ENCODE measurements around the gene BARX1. TPM values are rescaled to one million over a fixed set of nuclear protein-coding genes. Genes with fewer than 3 reads are reported as not detected.
"Not testable (repeated sequence)": the region's sequence is repeated elsewhere in the genome, so short reads cannot be mapped to it uniquely, and the experiment has no call there.

The BARX1 gene
- polyA plus RNA-seq, 6 donors from 2014 or later, result not detected

DNA sequence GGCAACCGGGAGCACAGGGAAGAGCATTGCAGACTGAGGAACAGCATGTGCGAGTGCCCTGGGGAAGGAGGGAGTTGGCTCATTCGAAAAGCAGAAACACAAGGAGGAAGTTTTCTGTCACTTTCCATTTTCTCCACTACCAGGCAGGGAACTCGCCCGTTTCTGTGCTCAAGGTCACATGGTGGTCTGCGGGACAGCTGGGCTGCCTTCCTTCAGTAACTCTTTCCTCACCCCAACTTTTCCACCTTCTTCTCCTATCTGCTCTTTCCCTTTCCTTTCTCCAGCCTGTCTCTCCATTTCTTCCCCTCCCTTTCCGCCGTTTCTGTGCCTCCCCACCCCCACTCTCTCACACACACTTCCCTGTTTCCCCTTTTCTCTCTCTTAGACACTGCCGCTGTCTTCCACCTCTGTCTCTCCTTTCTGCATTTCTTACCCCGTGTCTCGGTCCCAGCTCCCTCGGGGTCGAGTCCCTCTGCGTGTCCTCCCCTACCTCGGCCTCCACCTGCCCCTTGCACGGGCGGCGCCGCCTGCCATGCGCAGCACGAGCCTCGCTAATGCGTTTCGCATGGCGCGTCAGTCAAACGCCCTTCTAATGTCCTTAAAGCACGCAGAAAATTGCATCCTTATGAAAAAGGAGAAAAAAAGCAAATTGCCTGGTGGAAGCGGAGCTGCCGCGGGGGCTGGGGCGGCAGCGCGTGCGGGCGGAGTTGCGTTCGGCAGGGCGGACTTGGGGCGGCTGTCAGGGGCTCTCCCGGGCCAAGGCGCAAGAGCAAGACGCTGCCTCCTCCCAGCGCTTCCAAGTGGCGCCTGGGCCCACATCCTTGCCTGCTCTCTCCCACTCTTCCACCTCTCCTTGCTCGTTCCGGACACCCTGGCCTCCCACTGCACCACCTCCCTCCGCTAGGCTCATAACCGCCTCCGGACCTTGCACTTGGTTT is 9.5 kb downstream of the BARX1 start:
- Mint-ChIP-seq H3K36me3 (peaks cover 0 to 29% of the 10 kb centered on the region in 2 donors), H3K27ac (peak overlapping the region in 2 of 6 donors; percentile 21 to 47), H3K4me1 (peaks cover 25 to 34% (median 28%) of the 10 kb centered on the region in 3 donors), H3K9me3 (peaks cover 0 to 9% (median 3%) of the 10 kb centered on the region in 7 donors), H3K4me3 (peak overlapping the region; percentile 60 to 91 (median 79)), H3K27me3 (peaks cover 64 to 95% (median 94%) of the 10 kb centered on the region in 3 donors)
- DNase-seq (no peak), ATAC-seq (ENCODE audit: low read depth in 2 of 2) (no peak)

DNA sequence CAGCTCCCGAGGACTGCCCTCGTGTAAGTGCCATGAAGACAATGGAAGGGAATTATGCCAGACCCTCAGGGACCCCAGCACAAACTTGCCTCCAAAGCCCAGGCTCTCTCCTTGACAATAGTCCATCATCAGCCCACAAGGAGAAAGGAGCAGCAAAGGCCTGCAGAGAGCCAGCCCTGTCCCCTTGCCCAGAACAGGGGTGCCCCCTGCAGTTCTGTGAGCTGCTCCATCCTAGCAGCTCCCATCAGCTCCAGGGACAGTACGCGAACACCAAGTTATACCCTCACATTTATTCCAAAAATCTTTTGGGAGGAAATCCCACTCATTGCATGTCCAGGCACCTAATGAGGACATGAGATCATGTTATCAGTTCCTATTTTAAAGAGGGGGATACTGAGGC is 11.1 kb downstream of the BARX1 start:
- no peak for ATAC-seq (ENCODE audit: low read depth in 2 of 2)
- peaks cover 0 to 12% (median 5%) of the 10 kb centered on the region in 7 donors for H3K9me3 Mint-ChIP-seq
- peaks cover 61 to 90% (median 87%) of the 10 kb centered on the region in 3 donors for H3K27me3 Mint-ChIP-seq
- H3K27ac Mint-ChIP-seq, result no peak overlapping the region
- DNase-seq, result no peak
- no peak overlapping the region for H3K4me3 Mint-ChIP-seq
- peaks cover 0 to 23% of the 10 kb centered on the region in 2 donors for H3K36me3 Mint-ChIP-seq
- H3K4me1 Mint-ChIP-seq, result peaks cover 17 to 27% (median 18%) of the 10 kb centered on the region in 3 donors

DNA sequence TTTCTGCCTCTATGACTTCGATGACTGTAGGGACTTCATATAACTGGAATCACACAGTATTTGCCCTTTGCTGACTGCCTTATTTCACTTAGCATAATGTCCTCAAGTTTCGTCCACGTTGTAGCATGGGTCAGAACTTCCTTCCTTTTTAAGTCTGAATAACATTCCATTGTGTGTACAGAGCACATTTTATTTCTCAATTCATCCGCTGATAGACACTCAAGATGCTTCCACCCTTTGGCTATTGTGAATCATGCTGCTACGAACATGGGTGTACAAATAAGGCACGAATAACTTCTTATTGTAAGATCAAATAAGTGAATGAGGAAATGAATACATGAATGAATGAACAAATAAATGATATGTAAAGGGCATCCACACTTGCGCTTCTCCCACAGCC is 13.0 kb downstream of the BARX1 start:
- H3K4me3 Mint-ChIP-seq, result no peak overlapping the region
- H3K27ac Mint-ChIP-seq, result no peak overlapping the region
- ATAC-seq (ENCODE audit: low read depth in 2 of 2), result no peak
- H3K9me3 Mint-ChIP-seq, result peaks cover 0 to 12% (median 6%) of the 10 kb centered on the region in 7 donors
- peaks cover 0 to 23% of the 10 kb centered on the region in 2 donors for H3K36me3 Mint-ChIP-seq
- peaks cover 17 to 20% (median 18%) of the 10 kb centered on the region in 3 donors for H3K4me1 Mint-ChIP-seq
- peaks cover 63 to 86% (median 82%) of the 10 kb centered on the region in 3 donors for H3K27me3 Mint-ChIP-seq
- no peak for DNase-seq

- peaks cover 56 to 81% (median 79%) of the 10 kb centered on the region in 3 donors for H3K27me3 Mint-ChIP-seq
- no peak for ATAC-seq (ENCODE audit: low read depth in 2 of 2)
- no peak overlapping the region for H3K4me3 Mint-ChIP-seq
- peaks cover 0 to 12% (median 6%) of the 10 kb centered on the region in 7 donors for H3K9me3 Mint-ChIP-seq
- DNase-seq, result no peak
- no peak overlapping the region for H3K27ac Mint-ChIP-seq
- peaks cover 16 to 17% (median 16%) of the 10 kb centered on the region in 3 donors for H3K4me1 Mint-ChIP-seq
- H3K36me3 Mint-ChIP-seq, result peaks cover 0 to 22% of the 10 kb centered on the region in 2 donors
Measured at GRCh38 chr9:93941493-93941892, 13.7 kb downstream of the BARX1 start.

GRCh38 chr9:93940951-93941350 is 14.2 kb downstream of the BARX1 start:
- DNase-seq (no peak), ATAC-seq (ENCODE audit: low read depth in 2 of 2) (no peak)
- Mint-ChIP-seq H3K36me3 (peaks cover 0 to 16% of the 10 kb centered on the region in 2 donors), H3K4me1 (peaks cover 10 to 11% (median 11%) of the 10 kb centered on the region in 3 donors), H3K27ac (no peak overlapping the region), H3K4me3 (no peak overlapping the region), H3K9me3 (peaks cover 0 to 10% (median 6%) of the 10 kb centered on the region in 7 donors), H3K27me3 (peaks cover 52 to 79% (median 74%) of the 10 kb centered on the region in 3 donors)

- H3K27ac Mint-ChIP-seq; DNase-seq; H3K36me3 Mint-ChIP-seq; H3K4me1 Mint-ChIP-seq; ATAC-seq (ENCODE audit: low read depth in 2 of 2); H3K9me3 Mint-ChIP-seq; H3K4me3 Mint-ChIP-seq: not testable (repeated sequence)
- peaks cover 42 to 70% (median 66%) of the 10 kb centered on the region in 3 donors for H3K27me3 Mint-ChIP-seq
Measured at GRCh38 chr9:93939589-93939988, 15.6 kb downstream of the BARX1 start.

GRCh38 chr9:93937193-93937592 is 18.0 kb downstream of the BARX1 start:
- no peak for ATAC-seq (ENCODE audit: low read depth in 2 of 2)
- Mint-ChIP-seq H3K36me3 (peaks cover 0 to 8% of the 10 kb centered on the region in 2 donors), H3K27ac (no peak overlapping the region), H3K9me3 (peaks cover 0 to 8% (median 2%) of the 10 kb centered on the region in 7 donors), H3K4me3 (no peak overlapping the region), H3K27me3 (peaks cover 34 to 68% (median 66%) of the 10 kb centered on the region in 3 donors), H3K4me1 (no peaks in the 10 kb centered on the region)
- no peak for DNase-seq

- DNase-seq (no peak), ATAC-seq (ENCODE audit: low read depth in 2 of 2) (no peak)
- H3K4me1 Mint-ChIP-seq, result peaks cover 0 to 5% (median 0%) of the 10 kb centered on the region in 3 donors
- H3K27me3 Mint-ChIP-seq, result peaks cover 36 to 77% (median 73%) of the 10 kb centered on the region in 3 donors
- H3K4me3 Mint-ChIP-seq, result no peak overlapping the region
- peaks cover 0 to 9% of the 10 kb centered on the region in 2 donors for H3K36me3 Mint-ChIP-seq
- H3K9me3 Mint-ChIP-seq, result peaks cover 0 to 8% (median 2%) of the 10 kb centered on the region in 7 donors
- H3K27ac Mint-ChIP-seq, result no peak overlapping the region
Measured at GRCh38 chr9:93931905-93932304, 23.2 kb downstream of the BARX1 start.

DNA sequence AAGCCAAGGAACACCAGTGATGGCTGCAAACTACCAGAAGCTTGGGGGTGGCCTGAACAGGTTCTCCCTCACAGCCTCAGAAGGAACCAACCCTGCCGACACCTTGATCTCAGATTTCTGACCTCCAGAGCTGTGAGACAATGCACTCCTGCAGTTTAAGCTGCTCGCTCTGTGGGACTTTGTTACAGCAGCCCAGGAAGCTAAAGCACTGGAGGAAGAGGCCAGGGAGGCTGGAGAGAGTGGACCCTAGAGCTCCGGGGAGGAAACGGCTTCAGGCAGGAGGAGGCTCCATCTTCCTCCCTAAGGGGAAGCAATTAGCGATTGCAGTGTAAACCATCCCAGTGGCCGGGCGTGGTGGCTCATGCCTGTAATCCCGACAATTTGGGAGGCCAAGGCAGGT is 25.1 kb downstream of the BARX1 start:
- peaks cover 0 to 16% (median 5%) of the 10 kb centered on the region in 7 donors for H3K9me3 Mint-ChIP-seq
- no peak overlapping the region for H3K4me3 Mint-ChIP-seq
- peaks cover 41 to 87% (median 79%) of the 10 kb centered on the region in 3 donors for H3K27me3 Mint-ChIP-seq
- ATAC-seq (ENCODE audit: low read depth in 2 of 2) (no peak), DNase-seq (no peak)
- H3K27ac Mint-ChIP-seq, result no peak overlapping the region
- peaks cover 0 to 11% of the 10 kb centered on the region in 2 donors for H3K36me3 Mint-ChIP-seq
- peaks cover 0 to 5% (median 0%) of the 10 kb centered on the region in 3 donors for H3K4me1 Mint-ChIP-seq

- Mint-ChIP-seq H3K36me3 (peaks cover 0 to 11% of the 10 kb centered on the region in 2 donors), H3K27ac (no peak overlapping the region), H3K27me3 (peaks cover 39 to 80% (median 73%) of the 10 kb centered on the region in 3 donors), H3K9me3 (peaks cover 0 to 16% (median 5%) of the 10 kb centered on the region in 7 donors), H3K4me1 (peaks cover 0 to 5% (median 0%) of the 10 kb centered on the region in 3 donors), H3K4me3 (no peak overlapping the region)
- no peak for DNase-seq
- no peak for ATAC-seq (ENCODE audit: low read depth in 2 of 2)
Measured at GRCh38 chr9:93929231-93929630, 25.9 kb downstream of the BARX1 start.

DNA sequence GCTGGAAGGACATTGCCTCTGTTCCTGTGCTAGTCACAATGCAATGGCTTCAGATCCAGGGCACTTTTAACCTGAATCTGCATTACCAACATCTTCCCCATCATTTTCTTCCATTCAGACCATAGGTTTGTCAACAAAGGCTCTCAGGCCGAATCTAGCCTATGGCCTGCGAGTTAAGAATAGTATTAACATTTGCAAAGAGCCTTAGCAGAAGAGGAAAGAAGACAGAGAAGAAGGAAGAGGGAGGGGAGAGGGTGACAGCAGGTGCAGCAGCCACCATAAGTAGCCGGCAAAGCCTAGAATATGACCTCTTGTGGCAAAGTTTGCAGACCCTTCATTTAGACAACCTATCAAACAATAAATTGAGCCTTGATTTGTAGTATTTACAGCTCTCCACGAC is 32.6 kb downstream of the BARX1 start:
- no peak for DNase-seq
- ATAC-seq (ENCODE audit: low read depth in 2 of 2), result no peak
- peaks cover 13 to 53% (median 35%) of the 10 kb centered on the region in 3 donors for H3K27me3 Mint-ChIP-seq
- H3K4me3 Mint-ChIP-seq, result no peak overlapping the region
- peaks cover 0 to 9% of the 10 kb centered on the region in 2 donors for H3K36me3 Mint-ChIP-seq
- H3K27ac Mint-ChIP-seq, result no peak overlapping the region
- peaks cover 0 to 15% (median 3%) of the 10 kb centered on the region in 7 donors for H3K9me3 Mint-ChIP-seq
- no peaks in the 10 kb centered on the region for H3K4me1 Mint-ChIP-seq

DNA sequence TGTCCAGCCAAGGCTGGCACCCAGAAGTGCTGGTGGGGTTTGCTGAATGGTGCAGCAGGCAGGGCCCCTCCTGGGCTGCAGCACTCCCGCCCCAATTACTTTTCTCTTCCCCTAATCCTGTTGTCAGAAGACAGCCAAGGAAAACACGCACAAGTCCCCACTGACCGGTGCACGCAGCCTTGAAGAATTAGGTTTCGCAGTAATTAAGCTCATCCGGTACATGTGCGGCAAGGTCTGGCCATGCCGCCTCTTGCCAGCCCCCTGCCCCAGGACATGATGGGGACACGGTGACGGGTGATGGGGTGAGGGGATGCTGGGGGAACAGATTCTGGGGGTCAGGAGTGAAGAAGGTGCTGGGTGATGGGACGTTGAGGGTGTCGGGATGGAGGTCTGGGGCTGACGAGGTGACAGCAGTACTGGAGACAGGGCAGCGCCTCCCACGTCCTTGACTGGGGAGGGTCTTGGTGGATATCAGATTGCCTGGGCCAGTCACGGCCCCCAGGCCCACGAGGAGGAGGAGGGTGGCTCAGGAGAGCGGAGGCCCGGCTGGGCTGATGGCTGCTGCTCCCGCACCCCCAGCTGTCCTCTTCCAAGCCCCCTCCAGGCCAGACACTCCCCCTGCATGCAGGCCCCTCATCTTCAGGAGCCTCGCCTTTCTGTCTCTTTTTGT is 34.9 kb downstream of the BARX1 start:
- peaks cover 0 to 2% (median 0%) of the 10 kb centered on the region in 7 donors for H3K9me3 Mint-ChIP-seq
- ATAC-seq (ENCODE audit: low read depth in 2 of 2), result no peak
- H3K4me1 Mint-ChIP-seq, result no peaks in the 10 kb centered on the region
- H3K4me3 Mint-ChIP-seq, result no peak overlapping the region
- H3K27me3 Mint-ChIP-seq, result peaks cover 4 to 34% (median 22%) of the 10 kb centered on the region in 3 donors
- peak overlapping the region in 1 of 6 donors; percentile 32 for H3K27ac Mint-ChIP-seq
- DNase-seq, result no peak
- H3K36me3 Mint-ChIP-seq, result no peaks in the 10 kb centered on the region

DNA sequence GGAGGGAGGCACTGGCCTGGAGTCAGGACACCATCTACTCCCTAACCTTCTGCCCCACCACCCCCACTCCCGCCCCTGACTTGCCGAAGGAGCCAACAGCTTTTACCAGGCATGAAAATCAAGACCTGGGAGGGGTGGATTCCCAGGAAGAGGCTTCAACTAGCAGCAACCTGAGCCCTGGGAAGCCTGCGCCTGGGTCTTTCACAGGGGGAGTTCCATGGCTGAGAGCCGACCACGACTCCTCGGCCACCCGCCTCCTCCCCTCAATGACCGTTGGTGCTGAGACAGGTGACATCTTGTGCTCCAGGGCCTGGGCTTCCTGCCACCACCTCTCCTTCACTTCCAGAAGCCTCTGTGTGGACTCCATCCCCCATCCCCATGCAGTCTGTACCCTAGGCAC is 37.1 kb downstream of the BARX1 start:
- Mint-ChIP-seq H3K27me3 (peaks cover 4 to 30% (median 17%) of the 10 kb centered on the region in 3 donors), H3K4me3 (no peak overlapping the region), H3K27ac (no peak overlapping the region), H3K36me3 (no peaks in the 10 kb centered on the region), H3K4me1 (no peaks in the 10 kb centered on the region), H3K9me3 (peaks cover 0 to 2% (median 0%) of the 10 kb centered on the region in 7 donors)
- ATAC-seq (ENCODE audit: low read depth in 2 of 2), result no peak
- DNase-seq, result no peak

Measured in naive B cell (primary cell).